ENCODE data around the gene CEP83. TPM values are rescaled to one million over a fixed set of nuclear protein-coding genes. Genes with fewer than 3 reads are reported as not detected.
A peak's percentile ranks its signal among the peaks of the same experiment; 100 is the strongest.
"Not testable (repeated sequence)": the region's sequence is repeated elsewhere in the genome, so short reads cannot be mapped to it uniquely, and the experiment has no call there.

The CEP83 gene
- total and polyA plus RNA-seq, 8 donors = 7.0 to 14.5 (median 8.7) TPM

DNA sequence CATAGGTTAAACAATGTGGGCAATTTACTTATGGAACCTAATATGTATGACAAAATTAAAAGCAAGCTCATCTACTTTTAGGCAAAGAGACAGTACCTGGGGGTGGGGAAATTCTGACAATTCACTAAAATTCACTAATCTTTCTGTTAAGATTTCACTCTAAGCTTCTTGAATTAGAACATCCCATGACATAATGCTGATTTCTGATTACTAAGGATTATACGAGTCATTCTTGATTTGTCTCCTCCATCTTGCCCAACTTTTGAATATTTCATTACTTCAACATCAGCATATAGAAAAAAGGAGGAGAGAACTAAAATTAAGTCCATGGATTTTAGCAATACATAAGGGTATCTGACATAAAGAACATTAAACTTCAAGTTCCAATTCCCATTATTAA, 2.4 kb downstream of the CEP83 start:
- Histone ChIP-seq H3K9me3 (no peaks in the 10 kb centered on the region), H3K4me1 (peaks cover 0 to 6% (median 4%) of the 10 kb centered on the region in 3 donors), H3K36me3 (no peaks in the 10 kb centered on the region), H3K4me3 (no peak overlapping the region), H3K27me3 (no peaks in the 10 kb centered on the region), H3K27ac (no peak overlapping the region)
- FAIRE-seq = no peak
- no peak for ATAC-seq
- intact Hi-C loops (cut with DNase I) = no loop called here
- 82 to 85% methylated on average over 1 of the region's 1 CpG for WGBS, 2 donors
- no peak for DNase-seq
- no peak for TF ChIP-seq CTCF (IDR thresholded peaks at IDR 0.05)

DNA sequence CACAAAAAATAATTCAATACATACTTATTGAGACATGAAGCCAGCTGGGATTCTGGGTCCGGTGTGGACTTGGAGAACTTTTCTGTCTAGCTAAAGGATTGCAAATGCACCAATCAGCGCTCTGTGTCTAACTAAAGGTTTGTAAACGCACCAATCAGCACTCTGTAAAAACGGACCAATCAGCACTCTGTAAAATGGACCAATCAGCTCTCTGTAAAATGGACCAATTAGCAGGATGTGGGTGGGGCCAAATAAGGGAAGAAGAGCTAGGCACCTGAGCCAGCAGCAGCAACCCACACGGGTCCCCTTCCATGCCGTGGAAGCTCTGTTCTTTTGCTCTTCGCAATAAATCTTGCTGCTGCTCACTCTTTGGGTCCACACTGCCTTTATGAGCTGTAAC, 5.3 kb downstream of the CEP83 start:
- H3K4me1 ChIP-seq; intact Hi-C loops (cut with DNase I); FAIRE-seq: not testable (repeated sequence)

GRCh38 chr12:94445662-94446061, 14.0 kb downstream of the CEP83 start:
- Histone ChIP-seq H3K27ac (no peak overlapping the region), H3K4me1 (no peaks in the 10 kb centered on the region), H3K9me3 (no peaks in the 10 kb centered on the region), H3K36me3 (no peaks in the 10 kb centered on the region), H3K27me3 (no peaks in the 10 kb centered on the region), H3K4me3 (no peak overlapping the region)
- 67 to 73% methylated on average over 1 of the region's 1 CpG for WGBS, 2 donors
- ATAC-seq (no peak), DNase-seq (no peak), FAIRE-seq (no peak)
- intact Hi-C loops (cut with DNase I) = no loop called here
- TF ChIP-seq CTCF (IDR thresholded peaks at IDR 0.05) = no peak

More for the DNA sequence above, 5.3 kb downstream of the CEP83 start:
- H3K9me3 ChIP-seq, DNase-seq, H3K36me3 ChIP-seq, H3K27ac ChIP-seq, H3K4me3 ChIP-seq, ATAC-seq, H3K27me3 ChIP-seq: not testable (repeated sequence)
- 94 to 95% methylated on average over 7 of the region's 7 CpGs for WGBS, 2 donors

DNA sequence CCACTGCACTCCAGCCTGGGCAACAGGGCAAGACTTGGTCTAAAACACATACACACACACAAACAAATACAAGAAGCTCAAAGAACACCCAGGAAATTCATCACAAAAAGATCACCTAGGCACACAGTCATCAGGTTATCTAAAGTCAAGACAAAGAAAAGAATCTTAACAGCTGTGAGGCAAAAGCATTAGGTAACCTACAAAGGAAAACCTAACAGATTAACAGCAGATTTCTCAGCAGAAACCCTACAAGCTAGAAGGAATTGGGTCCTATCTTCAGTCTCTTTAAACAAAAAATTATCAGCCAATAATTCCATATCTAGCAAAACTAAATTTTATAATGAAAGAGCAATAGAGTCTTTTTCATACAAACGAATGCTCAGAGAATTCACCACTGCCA, 22.4 kb downstream of the CEP83 start:
- ATAC-seq (no peak), DNase-seq (no peak), FAIRE-seq (no peak)
- H3K27me3 ChIP-seq = no peaks in the 10 kb centered on the region
- H3K27ac ChIP-seq = no peak overlapping the region
- no peak overlapping the region for H3K4me3 ChIP-seq
- H3K4me1 ChIP-seq = peaks cover 0 to 26% (median 12%) of the 10 kb centered on the region in 3 donors
- WGBS, 2 donors = 89 to 98% methylated on average over 1 of the region's 1 CpG
- no peaks in the 10 kb centered on the region for H3K9me3 ChIP-seq
- TF ChIP-seq CTCF (IDR thresholded peaks at IDR 0.05) = no peak
- H3K36me3 ChIP-seq = no peaks in the 10 kb centered on the region
- intact Hi-C loops (cut with DNase I) = loop anchor here in 1 of 3 donors (10.0 kb wide), 1 partner anchor 303 kb away; no protein-coding TSS in a partner anchor

DNA sequence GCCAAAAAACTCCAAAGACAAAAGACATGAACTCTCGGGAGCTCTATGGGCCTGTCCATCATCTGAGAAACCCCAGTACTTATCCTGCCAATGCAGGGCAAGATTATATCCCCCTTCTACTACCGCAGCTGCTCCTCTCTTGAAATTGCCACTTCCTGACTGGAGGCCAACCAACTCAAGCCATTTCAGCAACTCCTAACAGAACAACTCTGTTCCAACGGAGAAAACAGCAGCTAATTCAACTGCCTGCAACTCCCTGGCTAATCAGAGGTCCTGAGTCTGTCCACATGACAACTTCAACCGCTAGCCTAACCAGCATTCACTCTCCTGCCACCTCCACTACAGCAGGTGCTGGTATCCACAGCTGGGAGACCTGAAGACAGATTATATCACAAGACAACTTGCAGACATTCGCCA, 24.1 kb downstream of the CEP83 start:
- H3K27me3 ChIP-seq = no peaks in the 10 kb centered on the region
- H3K4me3 ChIP-seq = no peak overlapping the region
- FAIRE-seq = no peak
- WGBS, 2 donors = 25 to 30% methylated on average over 5 of the region's 5 CpGs
- DNase-seq = peak in 1 of 6 donors; percentile 14
- peak; percentile 46 to 79 (median 66) for ATAC-seq
- intact Hi-C loops (cut with DNase I) = loop anchor here in 1 of 3 donors (10.0 kb wide), 1 partner anchor 301 kb away; no protein-coding TSS in a partner anchor
- H3K27ac ChIP-seq = peak overlapping the region in 1 of 4 donors; percentile 5
- no peaks in the 10 kb centered on the region for H3K9me3 ChIP-seq
- no peaks in the 10 kb centered on the region for H3K36me3 ChIP-seq
- H3K4me1 ChIP-seq = peaks cover 0 to 26% (median 12%) of the 10 kb centered on the region in 3 donors
- TF ChIP-seq CTCF (IDR thresholded peaks at IDR 0.05) = no peak
